HG03457 (cell line): ENCODE measurements around the gene FCRLA.
A peak's percentile ranks its signal among the peaks of the same experiment; 100 is the strongest.
"Not testable (repeated sequence)": the region's sequence is repeated elsewhere in the genome, so short reads cannot be mapped to it uniquely, and the experiment has no call there.

ENCODE experiments used
- ATAC-seq: cut with Tn5 transposase; IDR thresholded peaks from one replicate; pipeline ENCODE4 v1.9.1; 2021; ENCODE audit warnings: moderate number of reproducible peaks; ENCODE audit not compliant: unreplicated experiment

The FCRLA gene, protein sequence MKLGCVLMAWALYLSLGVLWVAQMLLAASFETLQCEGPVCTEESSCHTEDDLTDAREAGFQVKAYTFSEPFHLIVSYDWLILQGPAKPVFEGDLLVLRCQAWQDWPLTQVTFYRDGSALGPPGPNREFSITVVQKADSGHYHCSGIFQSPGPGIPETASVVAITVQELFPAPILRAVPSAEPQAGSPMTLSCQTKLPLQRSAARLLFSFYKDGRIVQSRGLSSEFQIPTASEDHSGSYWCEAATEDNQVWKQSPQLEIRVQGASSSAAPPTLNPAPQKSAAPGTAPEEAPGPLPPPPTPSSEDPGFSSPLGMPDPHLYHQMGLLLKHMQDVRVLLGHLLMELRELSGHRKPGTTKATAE

DNA sequence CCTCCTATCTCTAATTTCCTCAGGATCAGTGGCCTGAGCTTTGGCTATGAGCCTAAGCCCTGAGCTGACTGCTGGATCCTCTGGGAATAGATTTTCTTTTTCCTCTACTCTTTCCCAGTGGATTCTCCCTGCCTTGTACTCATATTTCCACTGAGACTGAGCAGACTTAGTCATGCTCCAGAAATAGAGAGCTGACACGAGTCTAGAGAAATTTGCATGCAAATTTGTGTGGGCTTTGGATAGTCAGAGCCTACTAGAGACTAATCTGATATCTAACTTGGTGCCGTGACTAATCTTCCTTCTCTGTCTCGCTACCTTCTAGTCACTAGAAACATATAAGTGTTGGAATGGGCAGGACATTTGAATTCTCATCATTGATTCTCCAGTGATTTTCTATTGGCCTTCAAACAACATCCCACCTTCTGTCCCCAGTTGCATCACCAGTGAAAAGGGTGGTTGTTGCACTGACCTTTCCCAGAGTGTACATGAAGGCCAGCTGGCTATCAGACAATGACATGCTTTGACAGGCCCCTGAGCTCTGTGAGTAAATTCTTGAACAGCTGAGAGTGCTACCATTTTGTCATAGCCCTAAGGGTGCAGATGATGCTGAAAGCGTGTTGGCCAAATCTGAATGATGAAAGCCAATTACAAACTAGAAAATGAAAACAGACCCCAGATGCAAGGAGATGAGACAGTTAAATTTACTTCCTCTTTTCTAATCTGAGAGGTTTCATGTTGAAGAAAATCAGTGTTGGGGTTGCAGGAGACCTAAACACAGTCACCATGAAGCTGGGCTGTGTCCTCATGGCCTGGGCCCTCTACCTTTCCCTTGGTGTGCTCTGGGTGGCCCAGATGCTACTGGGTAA, at the start of gene FCRLA:
Gene FCRLA (plus strand): TSS at position 748 of the 866 bp plus-strand sequence. CDS start 36 bp downstream, at position 784.
- ATAC-seq: peak; percentile 61

DNA sequence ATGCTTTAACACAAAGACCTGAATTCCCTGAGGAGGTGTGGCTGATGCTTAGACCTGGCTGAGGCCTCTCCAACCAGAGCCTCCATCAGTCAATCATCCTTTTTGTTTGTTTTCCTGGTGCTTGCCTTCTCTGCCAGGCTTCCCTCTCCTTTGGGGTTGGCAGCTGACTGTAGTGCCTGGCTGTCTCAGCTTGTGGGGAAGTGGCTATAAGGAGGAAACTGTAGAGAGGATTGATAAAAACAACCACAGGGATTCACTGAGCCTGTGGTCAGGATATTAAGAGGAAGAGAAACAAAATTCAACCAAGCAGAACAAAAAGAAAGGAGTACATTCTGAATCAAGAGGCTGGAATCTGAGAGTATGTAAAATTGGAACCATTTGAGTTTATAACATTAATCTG, 48.5 kb upstream of the FCRLA start:
- ATAC-seq: not testable (repeated sequence)

DNA sequence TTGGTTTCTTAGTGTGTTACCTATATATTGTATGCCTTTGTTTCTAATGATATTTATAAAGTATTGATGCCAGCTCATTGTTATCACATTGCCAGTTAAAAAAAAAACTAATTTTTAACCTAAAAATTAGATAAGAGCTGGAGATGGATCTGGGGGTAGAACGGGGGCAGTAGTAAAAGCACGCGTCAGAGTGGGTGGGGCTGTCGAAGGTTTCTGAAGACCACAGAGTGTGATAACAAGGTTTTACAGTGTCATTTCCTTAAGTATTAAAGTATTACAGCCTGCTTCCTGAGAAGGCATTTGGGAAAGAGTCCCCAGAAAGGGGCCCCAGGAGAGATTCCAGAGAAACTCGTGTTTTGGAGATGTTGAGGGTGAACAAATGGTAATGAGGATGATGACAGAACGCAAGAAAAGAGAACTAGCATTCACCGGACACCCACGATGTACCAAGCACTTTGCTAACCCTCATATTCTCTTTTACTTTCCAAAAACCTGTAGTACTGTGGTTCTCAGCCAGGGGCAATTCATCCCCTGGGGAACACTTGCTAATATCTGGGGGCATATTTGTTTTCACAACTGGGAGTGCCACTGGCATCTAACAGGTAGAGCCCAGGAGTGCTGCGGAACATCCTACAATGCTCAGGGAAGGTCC, 45.2 kb upstream of the FCRLA start:
- not testable (repeated sequence) for ATAC-seq

DNA sequence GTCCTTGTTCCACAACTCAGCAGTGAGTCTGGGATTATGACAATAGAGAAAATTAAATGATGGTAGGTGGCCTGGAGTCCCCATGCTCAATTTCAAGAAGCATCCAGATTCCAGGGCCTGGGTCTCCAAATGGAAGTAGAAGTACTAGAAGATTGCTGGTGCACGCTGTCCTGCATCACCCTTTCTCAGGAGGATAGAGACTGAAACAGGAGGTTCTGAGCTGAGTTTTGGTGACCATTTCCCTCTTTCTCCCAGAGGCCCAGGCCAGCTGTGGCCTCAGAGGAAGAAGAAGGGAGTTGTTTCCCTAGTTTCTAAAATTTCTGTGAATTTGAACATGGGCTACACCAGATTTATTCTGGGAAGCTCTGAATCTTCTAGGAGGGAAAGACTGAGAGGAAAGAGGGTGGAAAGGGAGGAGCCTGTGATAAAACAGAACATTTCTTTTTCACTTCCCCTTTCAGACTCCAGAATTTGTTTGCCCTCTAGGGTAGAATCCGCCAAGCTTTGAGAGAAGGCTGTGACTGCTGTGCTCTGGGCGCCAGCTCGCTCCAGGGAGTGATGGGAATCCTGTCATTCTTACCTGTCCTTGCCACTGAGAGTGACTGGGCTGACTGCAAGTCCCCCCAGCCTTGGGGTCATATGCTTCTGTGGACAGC, 44.2 kb upstream of the FCRLA start, which contains the start of gene FCGR2B:
Gene FCGR2B (plus strand): TSS at position 460 of the 656 bp plus-strand sequence. CDS start 99 bp downstream, at position 559.
- not testable (repeated sequence) for ATAC-seq

DNA sequence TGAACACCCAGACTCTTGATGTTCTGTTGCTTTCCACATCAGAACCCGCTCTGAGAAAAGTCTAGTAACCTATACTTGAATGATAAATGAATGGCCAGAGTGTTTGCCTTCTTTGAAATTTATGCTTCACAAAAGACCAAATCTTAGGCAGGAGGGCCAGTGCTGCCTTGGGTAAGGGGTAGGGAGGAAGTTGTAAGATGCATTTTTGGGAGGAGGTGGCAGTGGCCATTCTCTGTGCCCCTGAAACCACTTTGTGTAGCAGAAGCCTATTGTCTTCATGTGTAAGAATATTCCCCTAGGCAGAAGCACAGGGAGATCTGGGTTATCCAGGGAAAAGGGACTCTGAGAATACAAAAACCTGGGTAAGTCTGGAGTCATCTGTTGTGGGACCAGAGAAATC, 43.5 kb upstream of the FCRLA start:
- ATAC-seq: not testable (repeated sequence)

DNA sequence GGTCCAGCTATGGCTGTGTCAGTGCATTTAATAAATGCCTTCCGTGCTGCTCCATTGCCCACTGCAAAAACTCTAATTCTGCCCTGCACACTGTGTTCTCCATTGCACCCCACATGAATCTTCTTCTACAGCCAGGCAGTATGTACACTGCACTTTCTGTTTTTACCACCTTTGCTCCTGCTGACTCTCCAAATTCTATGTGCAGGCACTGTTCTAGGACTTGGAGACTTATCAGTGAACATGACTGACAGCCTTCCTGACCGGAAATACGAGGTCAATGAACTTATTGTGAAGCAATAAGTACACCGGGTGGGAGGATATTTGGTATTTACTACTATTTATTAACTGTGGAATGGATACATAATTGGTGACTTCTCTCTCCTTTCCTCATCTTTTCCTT, 42.3 kb upstream of the FCRLA start:
- not testable (repeated sequence) for ATAC-seq

DNA sequence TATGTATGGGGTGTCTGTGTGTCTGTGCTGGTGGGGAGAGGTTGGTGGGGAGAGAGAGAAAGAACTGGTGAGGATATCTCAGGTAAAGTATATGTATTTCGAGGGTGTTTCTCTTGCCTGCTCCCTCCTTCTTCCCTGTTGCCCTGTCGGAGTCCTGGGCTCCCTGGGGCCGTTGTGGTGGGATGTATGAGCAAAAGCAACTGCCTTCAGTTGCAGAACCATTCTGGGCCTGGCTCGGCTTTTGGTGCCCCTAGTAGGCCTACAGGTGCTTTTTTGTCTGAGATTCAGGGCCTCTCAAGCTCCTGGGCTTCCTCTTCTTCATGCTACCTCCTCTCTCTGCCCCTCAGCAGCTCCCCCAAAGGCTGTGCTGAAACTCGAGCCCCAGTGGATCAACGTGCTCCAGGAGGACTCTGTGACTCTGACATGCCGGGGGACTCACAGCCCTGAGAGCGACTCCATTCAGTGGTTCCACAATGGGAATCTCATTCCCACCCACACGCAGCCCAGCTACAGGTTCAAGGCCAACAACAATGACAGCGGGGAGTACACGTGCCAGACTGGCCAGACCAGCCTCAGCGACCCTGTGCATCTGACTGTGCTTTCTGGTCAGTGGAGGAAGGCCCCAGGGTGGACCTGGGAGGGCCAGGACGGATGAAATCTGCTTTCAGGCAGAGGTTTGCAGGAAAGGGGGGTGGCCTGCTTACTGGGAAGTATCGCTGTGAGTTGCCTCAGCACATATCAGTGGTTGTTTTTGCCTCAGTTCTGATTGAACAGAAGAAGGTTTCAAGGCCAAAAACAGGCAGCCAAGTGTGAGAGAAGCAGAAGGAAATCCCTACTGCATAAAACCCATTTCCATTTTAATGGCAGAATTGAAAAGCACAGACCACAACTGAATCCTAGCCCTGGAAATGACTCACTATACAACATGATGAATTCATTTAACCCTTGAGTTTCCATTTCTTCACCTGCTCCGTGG, 35.7 kb upstream of the FCRLA start:
- ATAC-seq: not testable (repeated sequence)

DNA sequence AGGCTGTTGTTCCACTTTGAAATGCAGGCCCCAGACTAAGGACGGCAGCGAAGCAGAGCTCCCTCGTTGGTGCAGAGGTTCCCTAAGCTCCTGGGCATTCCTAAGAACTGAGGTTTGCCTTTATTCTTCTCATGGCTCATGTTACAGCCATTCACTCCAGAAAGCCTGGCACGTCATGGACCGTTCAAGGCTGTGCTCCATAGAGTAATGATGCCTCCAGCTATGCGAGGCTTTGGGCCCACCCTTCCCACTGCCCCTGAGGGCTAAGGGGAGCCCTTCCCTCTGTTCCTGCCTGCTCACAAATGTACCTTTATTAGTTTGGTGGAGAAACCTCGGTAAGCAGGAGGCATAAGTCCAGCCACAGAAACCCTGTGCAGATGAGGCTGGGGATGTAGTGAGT, 33.6 kb upstream of the FCRLA start:
- not testable (repeated sequence) for ATAC-seq

DNA sequence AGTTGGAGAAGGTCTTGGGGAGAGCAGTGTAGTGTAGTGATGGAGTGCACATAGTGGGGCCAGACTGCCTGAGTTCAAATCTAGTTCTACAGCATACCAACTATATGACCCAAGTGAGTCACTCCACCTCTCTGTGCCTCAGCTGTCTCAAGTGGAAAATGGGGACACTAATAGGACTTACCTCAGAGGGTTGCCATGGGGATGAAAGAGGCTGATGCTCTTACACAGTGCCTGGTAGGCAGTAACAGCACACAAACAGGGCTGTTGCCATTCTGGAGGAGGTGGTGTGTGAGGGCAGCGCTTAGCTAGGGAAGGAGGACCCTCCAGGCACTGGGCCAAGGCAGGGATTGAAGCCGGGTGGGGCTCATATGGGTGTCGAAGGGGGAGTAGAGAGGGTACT, 32.6 kb upstream of the FCRLA start:
- not testable (repeated sequence) for ATAC-seq

DNA sequence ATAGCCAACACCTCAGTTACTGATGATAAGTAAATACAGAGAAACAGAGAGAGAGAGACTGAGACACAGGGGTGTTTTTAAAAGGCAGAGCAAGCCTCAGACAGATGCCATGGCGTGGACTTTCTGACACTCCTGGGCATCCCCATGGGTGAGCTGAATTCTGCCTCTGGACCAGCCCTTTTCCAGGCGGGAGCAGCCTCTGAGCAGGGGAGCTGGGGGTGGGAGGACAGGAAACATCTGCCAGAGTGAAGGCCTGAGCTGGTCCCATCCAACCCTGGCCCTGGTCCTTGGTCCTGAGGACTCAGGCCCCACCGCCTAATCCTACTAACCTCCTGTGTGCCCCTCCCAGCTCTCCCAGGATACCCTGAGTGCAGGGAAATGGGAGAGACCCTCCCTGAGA, 32.1 kb upstream of the FCRLA start:
- ATAC-seq: not testable (repeated sequence)

DNA sequence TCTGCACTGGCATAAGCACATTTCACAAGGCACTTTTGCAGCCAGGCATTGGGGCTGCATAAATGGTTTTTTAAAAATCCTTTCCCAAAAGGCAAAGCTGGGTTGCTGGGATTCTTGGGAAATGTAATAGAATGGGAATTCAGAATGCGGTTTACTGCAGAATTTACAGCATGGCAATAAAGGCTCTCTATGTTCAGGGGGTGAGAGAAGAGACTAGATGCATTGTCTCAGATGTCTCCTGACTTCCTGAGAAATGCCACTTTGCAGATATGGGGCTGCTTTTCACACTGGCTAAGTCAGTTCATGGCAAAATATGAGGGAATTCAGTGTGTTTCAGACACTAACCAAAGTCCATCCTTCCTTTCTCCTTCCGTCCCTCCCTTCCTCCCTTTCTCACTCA, 30.6 kb upstream of the FCRLA start:
- ATAC-seq: no peak

DNA sequence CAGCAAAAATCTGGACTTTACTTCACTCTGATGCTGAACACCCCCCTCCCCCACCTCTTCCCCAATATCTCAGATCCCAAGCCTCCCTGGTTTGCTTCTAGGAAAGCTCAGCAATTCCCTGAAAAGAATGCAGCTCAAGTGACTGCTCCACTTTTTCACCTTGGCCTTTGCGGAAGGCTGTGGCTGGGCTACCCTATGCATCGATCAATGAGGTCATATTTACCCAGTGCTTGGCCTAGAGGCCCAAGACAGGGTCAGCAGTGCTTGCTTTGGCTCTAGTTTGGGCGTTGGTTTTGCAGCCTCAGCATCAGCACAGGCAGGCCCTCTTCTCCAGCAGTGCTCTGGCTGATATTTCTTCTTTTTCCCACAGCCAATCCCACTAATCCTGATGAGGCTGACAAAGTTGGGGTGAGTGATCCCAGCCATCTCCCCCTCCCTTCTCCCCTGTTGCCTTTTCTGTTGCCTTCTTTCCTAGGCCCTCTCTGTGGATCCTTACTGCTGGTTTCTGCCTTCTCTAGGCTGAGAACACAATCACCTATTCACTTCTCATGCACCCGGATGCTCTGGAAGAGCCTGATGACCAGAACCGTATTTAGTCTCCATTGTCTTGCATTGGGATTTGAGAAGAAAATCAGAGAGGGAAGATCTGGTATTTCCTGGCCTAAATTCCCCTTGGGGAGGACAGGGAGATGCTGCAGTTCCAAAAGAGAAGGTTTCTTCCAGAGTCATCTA, 29.9 kb upstream of the FCRLA start:
- ATAC-seq: no peak

DNA sequence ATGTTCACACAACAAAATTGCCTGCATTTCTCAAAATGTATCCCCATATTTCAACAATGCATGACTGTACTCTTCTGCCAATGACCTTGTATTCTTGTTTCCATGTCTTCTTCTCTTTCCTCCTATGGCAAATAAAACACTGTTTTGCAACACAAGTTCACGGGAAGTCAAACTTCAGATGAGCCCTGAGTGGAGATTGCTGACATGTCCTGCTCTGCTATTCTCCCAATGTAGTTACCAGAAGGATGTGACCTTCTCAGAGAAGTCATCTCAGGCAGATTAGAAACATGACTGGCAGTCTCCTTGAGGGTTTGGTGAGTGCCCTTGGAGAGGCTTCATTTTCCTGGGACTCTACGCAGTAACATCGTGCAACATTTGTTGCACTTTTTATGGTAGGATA, 28.5 kb upstream of the FCRLA start:
- no peak for ATAC-seq

DNA sequence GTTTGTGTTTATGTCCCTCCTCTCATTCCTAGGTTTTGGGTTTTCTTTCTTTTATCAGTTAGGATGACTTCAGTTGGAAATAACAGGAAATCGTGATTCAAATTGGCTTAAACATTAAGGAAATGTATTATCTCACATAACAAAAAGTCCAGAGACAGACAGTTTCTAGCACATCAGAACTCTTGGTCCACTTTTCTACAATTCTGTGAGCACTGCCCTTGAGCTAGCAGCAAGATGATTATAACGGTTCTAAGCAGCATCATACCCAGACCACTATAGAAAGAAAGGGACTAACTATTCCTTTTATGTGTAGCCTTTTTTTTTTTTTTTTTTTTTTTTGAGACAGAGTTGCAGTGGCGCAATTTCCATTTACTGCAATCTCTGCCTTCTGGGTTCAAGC, 25.1 kb upstream of the FCRLA start:
- ATAC-seq: no peak

DNA sequence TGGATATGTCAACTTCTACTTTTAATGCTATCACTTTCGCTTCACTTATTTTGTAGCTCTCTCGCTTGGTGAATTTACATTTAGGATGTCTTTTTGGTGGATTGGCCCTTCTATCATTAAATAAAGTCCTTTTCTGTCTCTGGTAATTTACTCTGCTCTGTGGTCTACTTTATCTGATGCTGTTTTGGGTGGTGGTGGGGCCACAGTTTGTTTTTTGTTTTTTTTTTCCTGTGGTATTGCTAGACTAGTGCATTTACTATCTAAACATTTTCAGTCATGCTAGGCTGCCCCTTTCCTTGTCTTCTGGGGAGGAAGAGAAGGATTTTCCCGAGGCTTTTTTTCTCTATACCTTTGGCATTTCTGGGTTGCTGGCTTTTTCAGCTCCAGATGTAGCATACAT, 18.1 kb upstream of the FCRLA start:
- no peak for ATAC-seq

DNA sequence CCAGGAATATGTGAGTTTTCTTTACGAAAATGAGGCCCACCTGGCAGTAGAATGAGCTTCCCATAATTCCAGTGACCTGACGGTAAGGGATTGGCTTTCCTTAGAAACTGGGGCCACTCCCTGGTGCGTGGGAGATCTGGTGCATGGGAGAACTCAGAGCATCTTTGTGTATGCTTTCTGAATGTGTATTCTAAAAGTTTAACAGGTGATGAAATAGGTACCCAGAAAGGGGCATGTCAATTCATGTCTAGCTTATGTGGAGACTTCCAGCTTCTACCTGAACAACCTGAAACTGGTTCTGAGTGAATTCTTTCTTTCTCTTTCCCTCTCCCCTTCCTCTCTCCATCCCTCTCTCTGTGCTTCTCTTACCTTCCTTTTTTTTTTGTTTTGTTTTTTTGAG, 15.2 kb upstream of the FCRLA start:
- no peak for ATAC-seq

DNA sequence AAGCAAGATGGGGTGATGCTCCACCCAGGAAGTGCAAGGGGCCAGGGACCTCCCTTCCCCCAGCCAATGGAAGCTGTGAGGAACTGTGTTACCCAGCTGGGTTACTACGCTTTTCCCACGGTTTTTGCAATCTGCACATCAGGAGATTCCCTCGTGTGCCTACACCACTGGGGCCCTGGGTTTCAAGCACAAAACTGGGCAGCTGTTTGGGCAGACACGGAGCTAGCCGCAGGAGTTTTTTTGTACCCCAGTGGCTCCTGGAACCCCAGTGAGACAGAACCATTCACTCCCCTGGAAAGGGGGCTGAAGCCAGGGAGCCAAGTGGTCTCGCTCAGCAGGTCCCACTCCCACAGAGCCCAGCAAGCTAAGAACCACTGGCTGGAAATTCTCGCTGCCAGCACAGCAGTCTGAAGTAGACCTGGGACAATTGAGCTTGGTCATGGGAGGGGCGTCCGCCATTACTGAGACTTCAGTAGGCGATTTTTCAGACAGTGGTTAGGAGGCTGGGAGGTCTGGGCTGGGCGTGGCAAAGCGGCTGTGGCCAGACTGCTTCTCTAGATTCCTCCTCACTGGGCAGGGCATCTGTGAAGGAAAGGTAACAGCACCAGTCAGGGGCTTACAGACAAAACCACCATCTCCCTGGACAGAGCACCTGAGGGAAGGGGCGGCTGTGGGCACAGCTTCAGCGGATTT, 13.9 kb upstream of the FCRLA start:
- not testable (repeated sequence) for ATAC-seq

DNA sequence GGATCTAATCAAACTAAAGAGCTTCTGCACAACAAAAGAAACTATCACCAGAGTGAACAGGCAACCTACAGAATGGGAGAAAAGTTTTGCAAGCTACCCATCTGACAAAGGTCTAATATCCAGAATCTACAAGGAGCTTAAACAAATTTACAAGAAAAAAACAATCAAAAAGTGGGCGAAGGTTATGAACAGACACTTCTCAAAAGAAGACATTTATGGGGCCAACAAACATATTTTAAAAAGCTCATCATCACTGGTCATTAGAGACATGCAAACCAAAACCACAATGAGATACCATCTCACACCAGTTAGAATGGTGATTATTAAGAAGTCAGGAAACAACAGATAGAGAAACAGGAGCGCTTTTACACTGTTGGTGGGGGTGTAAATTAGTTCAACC, 8.7 kb upstream of the FCRLA start:
- ATAC-seq: not testable (repeated sequence)
